NCI-H2107 (cell line): ENCODE measurements around the gene UBE2R2.
"Not testable (repeated sequence)": the region's sequence is repeated elsewhere in the genome, so short reads cannot be mapped to it uniquely, and the experiment has no call there.

Experiments used
- DNase-seq: peaks from one replicate; lab custom pipeline; 2025; lab: John Stamatoyannopoulos, UW

Gene UBE2R2, protein sequence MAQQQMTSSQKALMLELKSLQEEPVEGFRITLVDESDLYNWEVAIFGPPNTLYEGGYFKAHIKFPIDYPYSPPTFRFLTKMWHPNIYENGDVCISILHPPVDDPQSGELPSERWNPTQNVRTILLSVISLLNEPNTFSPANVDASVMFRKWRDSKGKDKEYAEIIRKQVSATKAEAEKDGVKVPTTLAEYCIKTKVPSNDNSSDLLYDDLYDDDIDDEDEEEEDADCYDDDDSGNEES

DNA sequence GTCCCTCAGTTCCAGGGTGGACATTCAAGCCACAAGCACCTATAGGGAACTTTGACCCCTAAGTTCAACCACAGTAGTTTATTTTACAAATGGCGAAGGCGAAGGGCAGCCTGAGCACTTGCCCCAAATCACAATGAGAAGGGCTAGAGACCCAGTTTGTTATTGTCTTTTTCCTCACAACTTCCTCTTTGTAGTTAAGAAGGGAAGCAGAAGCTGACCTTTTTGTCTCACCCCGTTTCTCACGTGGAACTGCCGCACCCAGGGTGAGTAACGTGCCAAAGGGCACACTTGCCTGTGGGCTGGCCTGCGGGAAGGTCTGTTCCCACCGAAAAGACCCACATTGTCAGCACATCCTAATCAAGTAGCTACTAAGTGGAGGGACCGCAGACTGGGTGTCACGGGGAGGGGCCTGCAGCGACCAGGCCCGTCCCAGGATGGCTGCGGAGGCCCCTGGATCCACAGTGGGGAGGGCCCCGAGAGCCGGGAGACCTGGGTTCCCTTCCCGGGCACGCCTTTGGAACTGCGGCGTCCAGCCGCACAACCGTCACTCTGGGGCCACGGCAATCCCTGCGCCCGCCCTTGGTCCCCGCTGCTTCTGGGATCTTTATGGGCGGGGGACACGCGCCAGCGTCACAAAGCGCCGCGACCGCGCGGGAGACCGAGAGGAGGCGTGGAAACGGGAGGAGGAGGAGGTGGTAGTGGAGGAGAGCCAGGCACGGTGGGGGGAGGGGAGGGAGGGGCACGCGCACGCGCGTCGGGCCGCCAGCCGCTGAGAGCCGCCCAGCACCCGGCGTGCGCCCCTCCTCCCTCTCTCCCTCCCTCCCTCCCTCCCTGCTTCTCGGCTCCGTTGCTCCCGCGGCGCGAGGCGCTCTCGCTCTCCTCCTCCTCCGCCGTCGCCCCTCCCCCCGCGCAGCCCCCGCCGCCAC is at the start of gene UBE2R2:
Gene UBE2R2 (plus strand): TSS at position 834 of the 926 bp plus-strand sequence. CDS start 598 bp downstream, outside the sequence.
- peak; percentile 82 for DNase-seq

DNA sequence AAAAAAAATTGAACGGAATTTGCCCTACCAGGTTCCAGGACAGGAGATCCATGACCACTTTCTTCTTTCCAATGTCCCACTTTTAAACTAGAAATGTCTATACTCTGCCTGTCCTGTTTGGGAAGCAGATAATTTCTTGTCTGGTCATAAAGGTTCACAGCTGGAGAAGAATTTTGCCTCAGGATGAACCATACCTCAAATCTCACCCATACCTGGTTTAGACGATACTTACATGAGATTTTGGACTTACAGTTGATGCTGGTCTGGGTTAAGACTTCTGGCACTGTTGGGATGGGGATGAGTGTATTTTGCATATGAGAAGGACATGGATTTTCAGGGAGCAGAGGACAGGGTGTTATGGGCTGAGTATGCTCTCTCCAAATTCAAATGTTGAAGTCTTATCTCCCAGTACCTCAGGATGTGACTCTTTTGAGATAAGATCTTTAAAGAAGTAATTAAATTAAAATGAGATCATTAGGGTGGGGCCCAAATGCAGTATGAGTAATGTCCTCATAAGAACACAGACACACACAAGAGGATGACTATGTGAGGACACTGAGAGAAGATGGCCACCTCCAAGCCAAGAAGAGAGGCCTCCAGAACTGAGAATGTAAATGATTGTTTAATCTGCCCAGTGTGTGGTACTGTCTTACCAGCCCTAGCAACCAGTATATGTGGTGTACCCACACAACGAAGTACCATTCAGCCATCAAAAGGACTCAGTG is 46.6 kb upstream of the UBE2R2 start:
- DNase-seq: not testable (repeated sequence)

DNA sequence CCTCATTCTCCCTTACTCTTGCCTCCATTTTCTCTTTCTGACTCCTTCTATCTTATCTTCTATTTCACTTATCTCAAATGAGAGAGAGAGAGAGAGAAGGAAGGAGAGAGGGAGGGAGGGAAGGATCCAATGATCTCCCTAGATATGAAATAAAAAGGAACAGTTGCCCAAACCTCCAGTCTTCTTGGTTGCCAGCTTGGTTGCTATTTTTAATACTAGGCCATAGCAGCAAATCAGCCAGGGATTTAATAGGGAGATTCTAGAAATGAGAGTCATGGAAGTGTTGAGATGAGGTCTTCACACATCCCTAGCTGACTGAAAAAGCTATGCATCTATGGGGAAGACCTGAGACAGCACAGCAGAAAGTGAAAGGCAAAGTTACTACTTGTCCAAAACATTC is 43.8 kb upstream of the UBE2R2 start:
- DNase-seq: not testable (repeated sequence)

DNA sequence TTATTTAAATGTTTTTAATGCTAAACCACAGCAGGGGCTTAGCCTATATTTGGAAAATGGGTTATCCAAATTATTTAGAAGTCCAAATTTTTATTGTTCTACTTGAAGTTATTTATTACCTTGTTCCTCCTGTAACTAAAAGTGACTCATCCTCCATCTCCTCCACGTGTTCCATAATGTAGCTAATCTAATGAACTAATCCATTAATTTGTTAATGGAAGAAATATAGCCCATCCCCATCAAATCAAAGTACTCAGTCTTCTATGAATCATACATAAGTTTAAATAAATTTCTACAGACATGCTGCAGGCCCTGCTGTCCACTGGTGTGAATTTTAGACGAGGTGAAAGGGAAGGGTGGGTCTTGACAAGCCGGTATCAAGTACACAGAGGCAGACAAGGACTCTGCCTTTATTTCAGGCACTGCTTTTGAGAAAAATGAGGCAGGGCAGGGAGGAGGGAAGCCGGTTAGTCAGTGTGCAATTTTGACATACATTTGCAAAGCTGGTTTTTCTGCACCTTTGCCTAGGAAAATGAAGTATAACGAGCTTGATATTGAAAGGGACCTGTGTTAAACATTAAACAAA is 42.8 kb upstream of the UBE2R2 start:
- DNase-seq: not testable (repeated sequence)

DNA sequence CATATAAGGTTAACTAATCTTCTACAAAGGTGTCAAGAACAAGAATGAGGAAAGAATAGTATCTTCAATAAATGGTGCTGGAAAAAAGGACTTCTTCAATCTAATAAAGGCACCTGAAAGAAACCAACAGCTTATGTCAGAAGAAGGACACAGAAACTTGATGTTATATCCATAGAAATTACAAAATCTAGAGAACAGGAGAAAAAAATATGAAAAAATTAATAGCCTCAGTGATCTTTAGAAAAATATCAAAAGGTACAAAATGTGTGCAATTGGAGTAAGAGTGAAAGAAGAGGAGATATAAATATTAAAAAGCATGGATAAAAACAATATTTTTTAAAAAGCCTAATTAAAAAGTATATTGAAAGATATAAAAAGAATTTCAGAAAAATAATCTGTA is 40.4 kb upstream of the UBE2R2 start:
- DNase-seq: no peak

DNA sequence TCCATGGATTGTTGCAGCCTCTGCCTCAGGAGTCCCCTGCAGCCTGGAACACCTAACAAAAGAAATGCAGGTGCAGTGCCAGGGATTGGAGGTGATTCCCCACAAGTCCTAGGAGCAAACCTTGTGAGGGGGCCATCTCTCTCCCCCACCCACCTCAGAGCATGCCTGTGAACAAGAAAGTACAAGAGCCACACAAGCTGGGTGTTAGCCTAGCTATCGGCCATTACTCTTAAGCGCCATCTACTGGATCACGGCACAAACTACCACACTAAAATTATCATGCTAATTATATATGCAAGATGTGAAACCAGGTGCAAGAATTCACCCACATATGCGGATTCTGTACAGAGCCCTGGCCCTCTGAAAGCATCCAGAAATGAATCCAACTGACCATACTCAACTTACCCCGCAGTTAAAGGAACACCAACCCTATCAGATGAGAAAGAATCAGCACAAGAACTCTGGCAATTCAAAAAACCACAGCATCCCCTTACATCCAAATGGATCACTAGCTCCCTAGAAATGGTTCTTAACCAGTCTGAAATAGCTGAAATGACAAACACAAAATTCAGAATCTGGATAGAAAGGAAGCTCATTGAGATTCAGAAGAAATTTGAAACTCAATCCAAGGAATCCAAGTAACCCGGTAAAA is 38.1 kb upstream of the UBE2R2 start:
- DNase-seq: no peak

DNA sequence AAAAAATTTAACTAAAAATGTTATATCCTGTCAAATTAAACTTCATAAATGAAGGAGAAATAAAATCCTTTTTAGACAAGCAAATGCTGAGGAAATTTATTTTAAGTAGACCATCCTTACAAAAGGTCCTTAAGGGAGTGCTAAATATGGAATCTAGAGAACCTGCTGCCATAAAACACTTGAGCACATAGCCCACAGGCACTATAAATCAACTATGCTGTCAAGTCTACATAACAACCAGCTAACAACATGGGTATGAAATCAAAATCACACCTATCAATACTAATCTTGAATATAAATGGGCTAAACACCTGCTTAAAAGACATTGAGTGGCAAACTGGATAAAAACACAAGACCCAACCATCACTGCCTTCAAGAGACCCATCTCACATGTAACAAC is 36.7 kb upstream of the UBE2R2 start:
- DNase-seq: no peak

DNA sequence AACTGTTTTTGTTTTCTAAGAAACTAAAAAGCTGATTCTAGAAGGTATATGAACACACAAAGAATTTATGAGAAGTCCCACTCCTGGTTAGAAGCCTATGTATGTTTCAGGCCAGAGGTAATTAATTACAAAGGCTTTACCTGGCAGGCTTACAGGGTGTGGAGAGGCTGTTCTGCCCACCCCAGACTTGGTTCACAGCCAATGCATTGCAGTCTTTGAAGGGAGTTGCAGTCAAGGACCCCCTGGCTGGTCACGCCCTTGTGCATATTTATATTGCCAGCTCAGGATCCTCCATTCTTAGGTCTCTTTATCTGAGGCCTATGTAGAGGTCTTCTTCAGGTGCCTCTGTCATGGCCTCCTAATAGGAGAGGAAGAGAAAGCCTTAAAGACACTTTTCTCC is 35.2 kb upstream of the UBE2R2 start:
- no peak for DNase-seq

DNA sequence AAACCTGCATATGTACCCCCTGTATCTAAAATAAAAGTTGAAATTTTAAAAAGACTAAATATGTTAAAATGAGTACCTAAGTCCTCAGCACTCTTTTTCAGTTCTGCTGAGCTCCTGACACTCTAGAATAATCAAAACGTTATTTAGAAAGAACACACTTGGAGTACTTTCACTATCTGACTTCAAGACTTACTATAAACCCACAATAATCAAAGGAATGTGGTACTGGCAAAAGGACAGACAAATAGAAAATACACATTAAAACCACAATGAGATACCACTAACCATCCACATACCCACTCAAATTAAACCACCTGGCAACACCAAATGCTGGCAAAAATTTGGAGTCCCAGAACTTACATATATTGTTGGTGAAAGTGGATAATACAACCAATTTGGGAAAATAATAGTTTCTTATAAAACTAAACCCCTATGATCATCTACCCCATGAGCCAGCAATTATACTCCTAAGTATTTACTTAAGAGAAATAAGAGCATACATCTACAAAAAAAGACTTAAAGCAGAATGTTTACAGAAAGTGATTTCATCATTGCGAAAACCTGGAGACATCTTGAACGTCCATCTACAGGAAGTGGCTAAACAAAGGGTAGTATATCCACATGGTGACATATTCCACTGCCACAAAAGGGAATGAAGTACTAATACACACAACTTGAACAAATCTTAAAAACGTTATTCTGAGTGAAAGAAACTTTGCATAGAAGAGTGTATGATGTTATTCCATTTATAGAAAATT is 34.4 kb upstream of the UBE2R2 start:
- DNase-seq: no peak

DNA sequence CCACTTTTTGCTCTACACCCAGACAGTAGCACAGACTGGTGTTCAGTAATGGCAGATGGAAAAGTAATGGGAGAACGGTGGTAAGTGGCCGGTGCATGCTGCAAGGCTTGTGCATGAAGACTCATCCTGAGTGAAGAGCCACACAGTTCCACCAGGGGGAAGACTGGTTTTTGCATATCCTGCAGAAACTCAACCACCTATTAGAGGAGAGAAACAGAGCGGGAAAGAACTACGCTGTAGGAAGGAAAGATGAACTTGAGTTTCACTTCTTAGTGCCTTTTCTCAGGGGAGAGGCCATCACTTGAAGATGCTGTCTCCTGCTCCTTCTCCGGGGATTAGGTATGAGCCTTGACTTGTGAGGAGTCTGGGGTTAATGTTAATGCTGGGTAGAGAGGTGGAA is 31.0 kb upstream of the UBE2R2 start:
- DNase-seq: no peak

DNA sequence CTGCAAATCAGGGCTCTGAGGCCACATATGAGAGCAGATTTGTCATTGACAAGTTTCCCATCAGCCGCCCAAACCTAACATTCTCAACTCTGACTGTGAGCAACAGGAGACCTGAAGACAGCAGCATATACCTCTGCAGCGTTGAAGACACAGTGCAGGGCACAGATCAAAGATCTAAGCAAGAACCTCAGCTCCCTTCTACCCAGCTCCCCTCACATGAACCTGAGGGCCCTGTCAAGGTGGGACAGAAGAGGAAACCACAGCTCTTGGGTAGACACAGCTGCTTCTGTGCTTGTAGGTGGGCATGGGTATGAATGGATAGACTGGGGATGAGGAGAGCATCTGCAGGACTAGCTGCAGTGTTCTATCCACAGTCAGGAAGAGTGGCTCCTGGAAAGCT is 30.3 kb upstream of the UBE2R2 start:
- no peak for DNase-seq

DNA sequence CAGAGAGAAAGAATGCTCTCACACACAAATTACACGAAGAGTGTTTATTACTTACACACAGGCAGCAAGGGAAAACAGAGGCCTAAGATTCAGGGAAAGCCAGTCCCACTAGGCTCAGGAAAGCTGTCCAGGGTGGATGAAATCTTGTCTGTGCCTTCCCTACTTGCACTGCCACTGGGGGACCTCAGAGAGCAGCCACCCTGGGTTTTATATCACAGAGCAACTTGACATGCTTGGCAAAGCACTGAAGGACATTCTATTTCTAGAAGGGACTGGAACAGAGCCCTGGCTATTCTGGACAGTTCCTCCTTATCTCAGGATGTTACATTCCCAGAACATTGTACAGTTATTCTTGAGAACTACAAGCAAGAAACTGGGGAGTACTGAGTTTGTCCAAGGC is 29.1 kb upstream of the UBE2R2 start:
- no peak for DNase-seq

DNA sequence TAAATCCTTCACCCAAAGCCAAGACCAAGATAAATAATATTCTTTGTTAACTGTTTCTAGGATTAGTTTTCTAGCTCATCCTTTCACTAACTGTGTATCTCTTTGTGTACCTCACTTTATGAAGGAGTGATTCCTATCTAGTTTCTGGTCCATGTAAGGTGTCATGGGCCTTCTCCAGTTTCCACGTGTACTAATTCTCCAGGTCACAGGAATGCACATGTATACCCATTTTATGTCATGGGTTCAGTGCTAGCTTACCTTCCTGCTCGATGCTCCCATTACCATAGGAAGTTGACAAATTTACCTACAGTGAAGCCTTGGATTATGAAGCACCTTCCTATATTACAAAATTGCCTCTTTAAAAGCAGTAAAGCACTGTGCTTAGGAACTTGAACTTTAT is 27.5 kb upstream of the UBE2R2 start:
- DNase-seq: not testable (repeated sequence)

DNA sequence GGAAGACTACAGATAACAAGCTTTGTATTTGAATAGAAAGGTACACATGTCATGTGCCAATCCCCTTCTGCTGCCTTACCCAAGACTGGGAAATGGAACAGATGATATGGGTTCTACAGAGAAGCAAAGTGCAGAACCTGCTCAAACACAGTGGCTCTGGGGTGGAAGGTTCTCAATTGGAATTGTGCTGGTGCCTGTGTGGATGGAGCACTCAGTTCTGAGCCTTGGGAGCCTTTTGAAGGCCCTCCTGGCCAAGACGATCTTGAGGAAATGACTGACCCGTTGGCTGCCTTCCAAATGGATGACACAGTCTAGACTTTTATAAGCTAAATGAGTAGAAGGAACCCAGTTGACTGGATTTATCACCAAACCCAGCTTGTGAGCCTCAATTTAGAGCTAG is 25.8 kb upstream of the UBE2R2 start:
- DNase-seq: no peak

DNA sequence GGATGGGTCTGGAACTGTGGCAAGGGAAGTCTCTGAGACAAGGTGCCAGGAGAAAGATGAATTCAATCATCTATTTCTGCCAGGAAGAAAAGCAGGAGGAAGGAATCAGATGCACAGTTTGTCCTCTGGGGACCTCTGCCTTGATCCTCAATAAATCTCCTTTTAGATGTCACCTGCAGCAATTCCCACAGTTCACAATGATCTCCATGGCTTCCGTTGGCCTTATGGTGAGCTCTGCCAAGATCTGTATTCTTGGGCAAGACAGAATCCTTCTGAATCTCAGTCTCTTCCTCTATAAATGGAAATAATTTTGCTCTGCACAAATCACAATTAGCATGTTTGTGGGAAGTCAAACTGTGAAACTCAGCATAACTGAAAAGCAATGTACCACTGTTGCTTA is 23.5 kb upstream of the UBE2R2 start:
- DNase-seq: not testable (repeated sequence)

DNA sequence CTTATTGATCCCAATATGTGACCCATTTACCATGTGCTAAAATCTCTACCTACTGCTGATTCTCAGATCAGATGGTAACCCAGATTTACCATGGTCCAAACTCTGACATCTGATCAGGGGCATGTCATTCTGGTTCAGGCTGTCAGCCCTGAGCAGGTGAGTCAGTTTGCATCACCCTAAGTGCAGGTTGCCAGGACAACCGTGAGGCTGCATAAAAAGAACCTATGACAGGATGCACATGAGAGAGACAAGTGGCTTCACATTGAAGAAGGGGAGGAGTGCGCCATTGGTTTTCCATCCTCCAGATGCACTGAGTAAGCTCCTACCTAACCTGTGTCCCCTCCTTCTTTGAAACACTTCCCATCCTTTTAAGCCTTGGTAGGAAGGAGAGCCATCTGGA is 22.4 kb upstream of the UBE2R2 start:
- DNase-seq: peak; percentile 39

DNA sequence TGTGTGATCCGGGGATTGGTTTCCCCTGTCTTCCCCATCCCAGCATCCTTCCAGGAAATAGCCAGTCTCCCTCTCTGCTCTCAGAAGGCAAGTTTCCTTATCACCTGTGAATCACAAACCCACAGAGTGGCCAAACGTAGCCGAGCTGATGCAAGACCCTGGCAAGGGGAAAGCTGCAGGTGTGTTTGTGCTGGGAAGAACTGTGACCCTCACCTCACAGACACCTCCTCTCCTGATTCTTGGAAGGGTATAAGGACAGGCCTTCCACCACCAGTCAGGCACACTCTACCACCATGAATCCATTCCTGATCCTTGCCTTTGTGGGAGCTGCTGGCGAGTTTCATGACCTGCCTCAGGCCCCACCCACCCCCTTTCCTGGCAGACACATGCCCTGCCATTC is 21.7 kb upstream of the UBE2R2 start, which contains the start of gene PRSS3:
Gene PRSS3 (plus strand): TSS at position 281 of the 400 bp plus-strand sequence. CDS start 13 bp downstream, at position 294.
- DNase-seq: no peak

DNA sequence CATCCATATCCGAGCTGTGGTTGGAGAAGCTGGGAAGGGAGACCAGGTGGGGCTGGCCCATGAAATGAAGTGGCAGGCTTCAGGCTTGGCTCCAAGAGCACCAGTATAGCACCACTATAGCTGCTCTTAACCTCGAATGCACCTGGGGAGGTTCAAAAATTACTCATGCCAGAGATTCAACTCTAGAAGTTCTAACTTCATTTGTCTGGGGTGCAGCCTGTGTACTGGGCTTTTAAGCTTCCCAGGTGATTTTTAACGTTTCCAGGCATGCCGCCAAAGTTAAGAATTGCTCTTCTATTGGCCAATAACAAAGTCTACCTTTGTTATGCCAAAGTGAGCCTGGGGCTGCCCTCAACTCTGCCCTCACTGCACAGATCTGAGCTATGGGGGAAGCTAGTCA is 21.1 kb upstream of the UBE2R2 start:
- DNase-seq: peak; percentile 61

DNA sequence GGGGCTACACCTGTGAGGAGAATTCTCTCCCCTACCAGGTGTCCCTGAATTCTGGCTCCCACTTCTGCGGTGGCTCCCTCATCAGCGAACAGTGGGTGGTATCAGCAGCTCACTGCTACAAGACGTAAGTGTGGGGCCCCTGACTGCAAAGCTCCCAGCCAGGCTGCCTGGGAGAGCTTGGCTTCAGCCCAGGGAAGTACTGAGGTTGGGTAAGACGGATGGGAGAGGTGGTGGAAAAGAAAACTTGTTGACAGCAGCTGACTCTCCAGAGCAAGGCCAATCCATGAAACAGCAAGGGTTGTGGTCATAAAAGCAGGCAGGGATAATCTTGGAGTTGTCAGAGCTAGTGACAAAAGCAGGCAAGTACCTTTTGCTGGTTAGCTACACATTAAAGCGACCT is 20.3 kb upstream of the UBE2R2 start:
- not testable (repeated sequence) for DNase-seq

DNA sequence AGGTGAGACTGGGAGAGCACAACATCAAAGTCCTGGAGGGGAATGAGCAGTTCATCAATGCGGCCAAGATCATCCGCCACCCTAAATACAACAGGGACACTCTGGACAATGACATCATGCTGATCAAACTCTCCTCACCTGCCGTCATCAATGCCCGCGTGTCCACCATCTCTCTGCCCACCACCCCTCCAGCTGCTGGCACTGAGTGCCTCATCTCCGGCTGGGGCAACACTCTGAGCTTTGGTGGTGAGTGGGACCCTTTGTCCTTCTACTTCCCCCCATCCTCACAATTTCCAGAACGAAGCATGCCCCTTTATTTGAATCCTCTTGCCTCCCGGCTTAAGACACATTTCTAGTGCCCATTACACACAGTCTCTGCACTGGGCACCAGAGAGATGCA is 19.1 kb upstream of the UBE2R2 start:
- DNase-seq: no peak

DNA sequence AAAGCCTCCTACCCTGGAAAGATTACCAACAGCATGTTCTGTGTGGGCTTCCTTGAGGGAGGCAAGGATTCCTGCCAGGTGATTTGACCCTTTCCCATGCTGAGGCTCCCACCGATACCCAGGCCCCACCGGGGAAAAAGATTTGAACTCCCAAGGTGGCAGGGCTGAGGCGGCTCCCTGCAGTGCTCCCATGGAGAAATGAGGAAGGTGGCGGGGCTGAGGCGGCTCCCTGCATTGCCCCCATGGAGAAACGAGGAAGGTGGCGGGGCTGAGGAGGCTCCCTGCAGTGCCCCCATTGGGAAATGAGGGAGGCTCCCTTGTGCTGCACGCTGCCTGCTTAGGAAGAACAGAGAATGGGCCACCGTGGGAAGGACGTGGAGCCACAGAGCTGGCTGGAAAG is 18.4 kb upstream of the UBE2R2 start:
- no peak for DNase-seq
